ENCODE data around the gene RBM19. TPM values are rescaled to one million over a fixed set of nuclear protein-coding genes. Genes with fewer than 3 reads are reported as not detected.

Gene RBM19
- total RNA-seq, 1 experiment from 2014 or later = 23.8 TPM

DNA sequence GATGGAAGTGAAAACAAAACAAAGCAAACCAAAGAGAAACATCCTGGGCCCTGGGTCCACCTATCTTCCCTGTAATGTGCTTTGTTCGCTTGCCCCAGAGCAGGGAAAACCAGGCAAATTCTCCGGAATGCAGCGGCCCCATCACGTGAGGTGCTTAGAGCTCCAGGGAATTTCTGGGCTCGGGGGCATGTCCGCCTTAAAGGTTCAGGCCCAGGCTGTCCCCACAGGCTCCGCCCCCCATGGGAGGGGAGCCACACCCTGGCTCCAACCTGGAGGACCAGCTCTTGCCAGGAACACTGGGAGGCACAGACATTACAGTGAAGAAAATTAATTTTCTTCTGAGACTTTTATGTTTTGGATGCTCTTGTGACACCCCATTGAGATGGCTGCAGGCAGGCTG is 69.9 kb downstream of the RBM19 start:
- in situ Hi-C loops (cut with HindIII; ENCODE audit: low pct_unique_long_range_greater_than_20kb, low sequenced_read_pairs) = no loop called here
- no peak for DNase-seq (ENCODE audit: low read depth)

DNA sequence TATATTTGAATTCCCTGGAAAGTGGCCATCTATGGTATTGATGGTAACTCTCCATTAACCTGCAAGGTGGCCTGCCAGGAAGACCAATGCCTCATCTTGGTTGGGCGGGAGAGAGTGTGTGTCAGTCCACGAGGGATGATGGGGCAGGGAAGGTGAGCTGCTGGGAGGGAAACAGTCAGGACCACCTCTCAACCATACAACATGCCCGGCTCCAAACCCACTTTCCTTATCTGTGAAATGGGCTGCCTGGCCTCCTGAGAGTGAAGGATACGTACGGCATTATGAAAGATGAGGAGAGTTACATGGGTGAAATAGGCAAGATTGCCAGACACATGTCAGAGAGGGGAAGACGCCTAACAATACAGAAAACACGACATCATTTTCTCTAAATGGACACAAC is 70.9 kb downstream of the RBM19 start:
- no peak for DNase-seq (ENCODE audit: low read depth)
- in situ Hi-C loops (cut with HindIII; ENCODE audit: low pct_unique_long_range_greater_than_20kb, low sequenced_read_pairs) = no loop called here

DNA sequence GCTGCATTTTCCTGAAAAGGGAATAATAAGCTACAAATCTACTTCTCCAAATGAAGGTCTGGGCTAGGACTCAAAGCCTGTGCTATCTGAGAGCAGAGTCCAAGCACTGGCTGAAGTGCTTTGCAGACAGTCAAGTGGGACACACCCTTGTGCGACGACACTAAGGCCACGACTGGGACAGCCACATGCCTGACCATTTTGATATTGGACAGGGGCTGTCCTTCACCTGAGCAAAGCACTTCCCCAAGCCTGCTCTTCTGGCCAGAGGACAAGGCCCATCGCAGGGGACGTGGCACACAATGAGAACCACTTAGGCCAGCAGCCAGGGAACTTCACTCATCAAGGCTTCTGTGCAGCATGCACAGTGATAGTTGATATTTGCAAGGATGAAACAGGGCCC is 71.4 kb downstream of the RBM19 start:
- DNase-seq (ENCODE audit: low read depth) = no peak
- in situ Hi-C loops (cut with HindIII; ENCODE audit: low pct_unique_long_range_greater_than_20kb, low sequenced_read_pairs) = no loop called here

DNA sequence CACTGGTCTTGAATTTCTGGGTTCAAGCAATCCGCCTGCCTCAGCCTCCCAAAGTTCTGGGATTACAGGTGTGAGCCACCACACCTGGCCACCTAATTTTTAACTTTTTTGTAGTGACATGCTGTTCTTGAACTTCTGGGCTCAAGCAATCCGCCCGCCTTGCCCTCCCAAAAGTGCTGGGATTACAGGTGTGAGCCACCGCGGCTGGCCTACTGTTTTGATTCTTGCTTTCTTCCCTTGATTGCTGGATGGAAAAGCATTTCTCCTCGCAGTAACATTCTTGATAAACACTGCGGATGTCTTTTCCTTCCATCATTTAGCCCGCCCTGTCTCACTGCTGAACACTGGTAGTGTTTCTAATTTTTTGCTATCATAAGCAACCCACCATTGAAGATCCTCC is 72.9 kb downstream of the RBM19 start:
- DNase-seq (ENCODE audit: low read depth) = no peak
- in situ Hi-C loops (cut with HindIII; ENCODE audit: low pct_unique_long_range_greater_than_20kb, low sequenced_read_pairs) = no loop called here

DNA sequence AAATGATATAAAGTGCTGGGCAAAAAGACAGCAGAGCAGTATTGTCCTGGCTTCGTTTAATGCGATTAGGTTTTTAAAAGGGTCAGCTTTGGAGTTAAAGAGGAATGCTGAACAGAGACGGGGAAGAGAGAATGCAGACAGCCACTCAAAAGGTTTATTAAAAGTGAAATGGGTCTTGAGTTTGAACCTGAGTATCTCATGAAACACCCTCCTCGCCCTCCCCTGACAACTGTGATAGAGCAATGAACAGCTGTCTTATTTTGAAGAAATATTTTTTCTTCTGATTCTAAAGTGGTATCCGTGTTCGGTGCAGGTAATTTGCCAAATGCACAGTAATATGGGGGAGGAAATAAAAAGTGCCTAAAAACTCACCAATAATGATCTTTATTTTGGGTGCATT is 73.6 kb downstream of the RBM19 start:
- DNase-seq (ENCODE audit: low read depth) = no peak
- in situ Hi-C loops (cut with HindIII; ENCODE audit: low pct_unique_long_range_greater_than_20kb, low sequenced_read_pairs) = no loop called here

DNA sequence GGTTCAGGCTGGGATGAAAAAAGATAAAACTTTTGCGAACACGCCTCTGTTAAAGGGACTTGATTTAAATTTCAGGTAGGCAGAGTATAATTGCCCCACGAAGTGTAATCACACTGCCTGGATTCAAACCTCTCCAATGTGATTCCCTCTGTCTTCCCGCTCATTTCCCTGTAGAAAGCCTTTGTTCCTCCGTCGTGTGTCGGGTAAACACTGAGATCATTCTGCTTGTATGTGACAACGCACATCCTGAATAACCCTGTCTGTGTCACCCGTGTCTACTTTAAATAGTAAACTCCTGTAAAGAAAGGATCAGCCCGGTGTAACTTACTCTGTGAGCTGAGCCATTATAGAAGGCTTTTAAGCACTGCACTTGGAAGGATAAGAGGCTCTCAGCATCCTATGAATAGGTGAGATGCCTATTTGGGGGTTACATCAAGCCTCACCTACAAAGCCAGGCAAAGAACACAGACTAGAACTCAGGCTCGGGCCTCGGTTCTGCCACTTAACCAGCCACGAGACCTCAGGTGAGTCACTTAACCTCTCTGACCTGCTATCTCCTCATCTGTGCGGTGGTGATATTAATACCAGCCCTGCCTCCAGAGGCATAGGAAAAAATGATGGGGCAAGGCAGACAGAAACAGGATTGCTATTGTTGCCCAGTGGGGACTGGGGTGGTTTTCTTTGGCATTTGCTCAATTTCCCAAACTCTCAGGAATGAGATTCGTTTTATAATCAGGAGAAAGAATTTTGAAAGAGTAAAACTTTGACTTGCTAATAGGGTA is 74.2 kb downstream of the RBM19 start:
- no peak for DNase-seq (ENCODE audit: low read depth)
- in situ Hi-C loops (cut with HindIII; ENCODE audit: low pct_unique_long_range_greater_than_20kb, low sequenced_read_pairs) = no loop called here

DNA sequence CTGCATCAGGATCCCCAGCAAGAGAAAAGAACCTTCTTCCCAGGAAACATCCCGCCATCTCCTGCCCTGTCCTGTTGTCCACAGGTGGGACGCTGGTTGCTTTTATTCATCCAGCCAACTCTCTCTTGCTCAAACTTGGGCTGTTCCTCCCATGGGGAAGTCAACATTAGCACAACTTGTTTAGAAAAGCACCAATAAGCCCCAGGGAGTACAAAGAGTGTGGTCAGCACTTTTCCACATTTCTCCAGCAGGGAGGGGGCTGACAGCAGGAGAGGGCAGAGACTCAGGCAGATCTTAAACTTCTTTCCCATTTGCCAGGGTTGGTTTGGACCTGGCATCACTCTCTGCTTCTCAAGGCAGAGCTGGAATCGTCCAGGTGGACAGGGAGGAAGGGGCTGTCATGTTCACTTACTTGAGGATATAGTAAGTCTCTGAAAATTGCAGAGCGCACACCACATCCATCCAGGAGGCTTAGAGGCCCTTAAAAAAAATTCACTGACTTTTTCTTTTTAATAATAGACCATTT is 74.9 kb downstream of the RBM19 start:
- in situ Hi-C loops (cut with HindIII; ENCODE audit: low pct_unique_long_range_greater_than_20kb, low sequenced_read_pairs) = no loop called here
- no peak for DNase-seq (ENCODE audit: low read depth)

DNA sequence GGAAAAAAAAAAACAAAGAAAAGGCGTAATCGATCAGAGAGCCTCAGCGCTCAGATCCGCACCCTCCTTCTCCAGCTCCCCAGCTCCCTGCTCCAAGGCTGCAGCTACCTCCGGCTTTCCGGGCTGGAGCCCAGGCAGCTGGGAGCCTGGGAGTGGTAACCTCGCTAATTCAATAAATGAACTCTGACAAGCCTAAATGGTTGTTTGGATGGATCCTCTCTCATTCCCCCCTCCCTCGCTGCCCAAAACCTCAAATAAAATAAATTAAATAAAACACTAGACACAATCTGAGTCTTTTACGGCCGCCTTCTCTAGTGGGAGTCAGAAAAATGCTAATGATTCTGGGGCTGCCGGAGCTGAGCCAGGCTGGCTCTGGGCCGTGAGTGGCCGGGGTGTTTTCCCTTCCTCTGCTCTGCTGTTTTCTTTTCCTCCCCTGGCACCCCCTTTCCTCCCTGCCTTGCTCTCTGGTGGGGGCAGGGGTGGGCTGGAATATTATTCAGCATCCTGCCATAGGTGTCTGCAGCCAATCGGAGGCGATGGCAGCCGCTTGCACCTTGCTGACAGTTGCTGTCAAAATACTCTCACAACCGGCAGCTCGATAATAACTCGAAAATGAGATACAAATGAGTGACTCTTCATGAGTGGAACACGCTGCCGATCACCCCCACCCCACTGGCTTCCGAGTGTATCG is 76.1 kb downstream of the RBM19 start:
- in situ Hi-C loops (cut with HindIII; ENCODE audit: low pct_unique_long_range_greater_than_20kb, low sequenced_read_pairs) = no loop called here

DNA sequence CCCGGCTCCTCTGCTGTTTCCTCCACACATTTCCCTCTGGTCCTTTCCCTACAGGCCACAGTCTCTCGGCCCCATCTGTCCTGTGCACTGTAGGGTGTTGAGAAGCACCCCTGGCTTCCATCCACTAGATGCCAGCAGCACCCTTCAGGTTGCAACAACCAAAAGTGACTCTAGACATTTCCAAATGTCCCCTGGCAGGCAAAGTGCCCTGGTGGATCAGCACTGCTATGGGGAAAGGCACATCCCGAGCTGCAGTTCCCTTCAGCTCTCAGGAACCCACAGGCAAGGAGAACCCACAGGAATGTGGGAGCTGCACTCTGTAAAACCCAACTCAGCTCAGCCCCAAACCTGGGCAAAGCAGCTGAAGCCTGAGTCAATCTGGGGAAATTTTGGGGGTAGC is 77.0 kb downstream of the RBM19 start:
- DNase-seq (ENCODE audit: low read depth) = no peak
- in situ Hi-C loops (cut with HindIII; ENCODE audit: low pct_unique_long_range_greater_than_20kb, low sequenced_read_pairs) = no loop called here

More for the DNA sequence above, 76.1 kb downstream of the RBM19 start:
- no peak for DNase-seq (ENCODE audit: low read depth)

DNA sequence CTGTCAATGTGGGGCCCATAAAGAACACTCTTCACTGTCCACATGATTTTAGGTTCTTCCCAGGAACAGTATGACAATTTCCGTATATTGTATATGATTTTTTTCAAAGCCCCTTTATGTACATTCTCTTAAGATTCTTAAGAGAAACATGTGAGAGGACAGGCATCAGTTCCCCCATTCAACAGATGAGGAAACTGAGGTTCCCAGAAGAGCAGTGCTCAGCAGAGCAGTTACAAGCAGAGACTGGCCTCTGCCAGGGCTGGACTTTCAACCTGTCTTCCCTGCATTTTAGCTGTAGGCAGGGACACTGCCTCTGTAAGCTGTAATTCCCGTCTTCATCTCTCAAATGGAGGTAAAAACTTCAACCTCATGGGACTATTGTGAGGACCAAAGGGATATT is 77.7 kb downstream of the RBM19 start:
- in situ Hi-C loops (cut with HindIII; ENCODE audit: low pct_unique_long_range_greater_than_20kb, low sequenced_read_pairs) = no loop called here
- no peak for DNase-seq (ENCODE audit: low read depth)

DNA sequence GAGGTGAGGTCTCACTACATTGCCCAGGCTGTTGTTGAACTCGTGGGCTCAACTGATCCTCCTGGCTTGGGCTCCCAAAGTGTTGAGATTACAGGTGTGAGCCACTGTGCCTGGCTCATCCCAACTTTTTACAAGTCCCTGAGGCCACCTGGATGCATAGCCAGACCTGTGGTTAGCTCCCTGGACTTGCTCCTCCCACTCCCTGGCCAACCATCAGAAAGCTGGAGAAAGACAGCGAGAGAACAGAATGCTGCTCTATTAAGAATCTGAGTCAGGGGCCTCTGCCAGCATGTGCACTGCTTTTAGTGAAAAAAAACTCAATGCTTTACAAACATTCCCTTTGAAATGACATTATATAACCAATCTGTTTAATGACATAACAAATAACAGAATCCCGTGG is 78.2 kb downstream of the RBM19 start:
- in situ Hi-C loops (cut with HindIII; ENCODE audit: low pct_unique_long_range_greater_than_20kb, low sequenced_read_pairs) = no loop called here
- no peak for DNase-seq (ENCODE audit: low read depth)

DNA sequence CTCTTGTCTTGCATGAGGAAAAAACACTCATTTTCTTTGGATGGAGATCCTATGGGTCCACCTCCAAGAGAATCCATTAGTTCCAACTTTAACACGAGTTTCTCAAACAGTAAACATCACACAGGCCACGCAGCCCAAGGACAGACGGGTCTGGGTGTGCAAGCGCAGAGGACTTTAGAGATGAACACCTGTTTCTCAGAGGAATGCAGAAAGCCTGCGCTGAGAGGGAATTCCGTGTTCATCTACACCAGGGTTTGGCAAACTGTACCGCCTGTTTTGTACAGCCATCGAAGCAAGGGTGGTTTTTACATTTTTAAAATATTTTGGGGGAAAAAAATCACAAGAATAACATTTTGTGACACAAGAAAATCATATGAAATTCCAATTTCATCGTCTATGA is 79.4 kb downstream of the RBM19 start:
- in situ Hi-C loops (cut with HindIII; ENCODE audit: low pct_unique_long_range_greater_than_20kb, low sequenced_read_pairs) = no loop called here
- no peak for DNase-seq (ENCODE audit: low read depth)

DNA sequence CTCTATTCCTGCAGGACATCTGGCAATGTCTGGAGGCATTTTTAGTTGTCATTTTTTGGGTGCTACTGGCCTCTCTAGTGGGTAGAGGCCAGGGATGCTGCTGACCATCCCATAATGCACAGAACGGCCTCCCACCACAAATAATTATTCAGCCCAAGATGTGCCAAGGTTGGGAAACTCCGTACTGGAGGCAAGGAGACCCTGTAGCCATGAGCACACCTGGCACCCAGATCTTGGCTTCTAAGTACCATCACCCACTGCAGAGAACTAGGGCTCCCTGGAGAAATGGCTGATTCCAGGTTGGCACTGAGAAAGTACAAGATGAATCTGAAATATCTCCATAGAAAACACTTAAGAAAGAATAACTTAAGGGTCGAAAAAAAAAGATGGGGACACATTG is 81.7 kb downstream of the RBM19 start:
- in situ Hi-C loops (cut with HindIII; ENCODE audit: low pct_unique_long_range_greater_than_20kb, low sequenced_read_pairs) = no loop called here
- no peak for DNase-seq (ENCODE audit: low read depth)

DNA sequence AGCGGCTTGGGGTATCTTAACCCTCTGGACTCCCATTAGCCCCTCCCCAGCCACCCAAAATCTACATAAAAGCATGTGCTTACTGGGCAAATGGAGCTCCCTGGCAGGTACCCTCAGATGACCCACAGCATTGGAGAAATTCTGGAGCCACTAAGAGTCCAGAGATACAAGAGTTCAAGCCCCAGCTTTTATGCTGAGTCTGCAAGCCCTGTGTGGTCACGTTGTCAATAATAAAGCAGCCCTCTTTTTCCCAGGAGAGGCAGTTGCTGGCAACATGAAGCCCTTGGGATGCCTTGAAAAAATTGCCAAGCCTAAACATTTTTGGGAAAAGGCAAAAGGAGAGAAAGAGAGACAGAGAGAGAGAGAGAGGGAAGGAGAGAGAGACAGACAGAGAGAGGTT is 83.4 kb downstream of the RBM19 start:
- DNase-seq (ENCODE audit: low read depth) = no peak
- in situ Hi-C loops (cut with HindIII; ENCODE audit: low pct_unique_long_range_greater_than_20kb, low sequenced_read_pairs) = no loop called here

DNA sequence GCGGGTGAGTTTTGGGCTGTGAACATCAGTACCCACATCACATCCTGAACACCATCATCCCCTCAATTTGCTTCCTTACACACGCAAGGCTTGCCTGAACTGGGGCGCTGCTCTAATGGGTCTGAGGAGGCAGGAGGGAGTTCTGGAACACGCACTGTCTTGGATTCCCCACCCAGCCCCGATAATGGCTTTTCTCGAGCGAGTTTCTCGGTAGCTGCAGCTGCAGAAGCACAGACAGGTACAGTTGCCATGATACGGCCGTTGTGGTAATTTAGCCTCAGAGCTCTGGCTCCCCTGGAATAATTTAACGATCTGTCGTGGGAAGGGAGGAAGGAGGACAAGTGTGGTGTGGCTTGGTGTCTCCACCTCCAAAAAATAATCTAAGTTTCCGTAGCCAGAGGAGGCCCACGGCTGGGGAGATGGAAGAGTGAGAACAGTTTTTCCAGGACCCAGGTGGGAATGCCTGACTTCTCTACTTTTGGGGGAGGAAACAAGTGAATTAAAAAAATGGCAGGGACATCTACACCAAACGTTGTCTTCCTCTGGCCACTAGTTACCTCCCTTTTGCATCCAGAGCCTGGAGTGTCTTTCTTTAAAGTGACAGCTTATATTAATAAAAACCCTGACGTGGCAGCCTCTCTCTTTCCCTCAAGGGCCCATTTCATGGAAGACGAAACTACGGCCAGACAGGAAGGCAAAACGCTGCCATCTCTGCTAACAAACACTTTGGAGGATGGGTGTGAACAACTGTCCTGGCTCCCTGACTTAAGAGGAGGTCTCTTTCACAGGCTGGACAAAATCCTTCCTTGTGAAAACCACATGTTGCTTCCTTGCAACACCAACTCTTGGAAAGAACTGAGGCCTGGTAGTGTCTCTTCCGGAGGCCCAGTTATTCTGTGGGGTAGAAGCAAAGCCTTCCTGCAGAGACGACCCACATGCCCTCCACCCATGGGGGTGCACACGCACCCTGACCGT is 84.8 kb downstream of the RBM19 start:
- in situ Hi-C loops (cut with HindIII; ENCODE audit: low pct_unique_long_range_greater_than_20kb, low sequenced_read_pairs) = no loop called here
- no peak for DNase-seq (ENCODE audit: low read depth)

DNA sequence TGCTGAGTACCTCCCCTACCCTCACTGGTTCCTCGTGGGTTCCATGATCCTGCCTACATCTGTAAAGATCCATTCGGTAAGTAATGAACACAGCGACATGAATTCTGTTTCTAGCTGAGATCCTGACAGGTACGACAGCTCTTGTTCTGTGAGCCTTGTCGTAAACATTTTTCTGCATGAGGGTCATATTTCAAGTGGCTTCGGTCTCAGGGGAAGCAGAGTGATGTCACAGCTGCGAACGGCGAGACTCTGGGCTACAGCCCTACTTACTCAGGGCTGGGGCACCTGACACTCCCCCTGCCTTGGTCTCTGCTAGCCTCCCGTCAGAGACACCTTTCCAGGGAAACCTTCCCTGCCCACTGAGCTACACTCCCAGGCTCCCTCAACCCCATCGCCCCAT is 85.8 kb downstream of the RBM19 start:
- no peak for DNase-seq (ENCODE audit: low read depth)
- in situ Hi-C loops (cut with HindIII; ENCODE audit: low pct_unique_long_range_greater_than_20kb, low sequenced_read_pairs) = no loop called here

DNA sequence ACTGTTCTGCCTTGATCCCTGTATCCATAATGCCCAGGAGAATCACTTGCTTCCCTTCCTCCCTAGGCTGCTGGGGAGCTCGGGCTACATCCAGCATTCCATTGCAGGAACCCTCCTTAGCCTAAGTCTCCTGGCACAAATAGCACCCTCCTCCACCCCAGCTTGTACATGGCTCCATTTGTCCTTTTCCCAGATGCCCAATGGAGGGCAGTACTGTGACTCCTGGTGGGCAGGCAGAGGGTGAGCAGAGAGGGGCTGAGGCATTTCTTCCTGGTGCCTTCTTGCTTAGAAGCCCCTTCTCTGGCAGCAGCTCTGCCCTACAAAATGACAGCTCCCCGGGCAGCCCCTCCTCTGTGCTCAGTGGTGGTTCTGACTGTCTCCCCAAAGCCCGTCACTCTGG is 86.5 kb downstream of the RBM19 start:
- in situ Hi-C loops (cut with HindIII; ENCODE audit: low pct_unique_long_range_greater_than_20kb, low sequenced_read_pairs) = no loop called here

DNA sequence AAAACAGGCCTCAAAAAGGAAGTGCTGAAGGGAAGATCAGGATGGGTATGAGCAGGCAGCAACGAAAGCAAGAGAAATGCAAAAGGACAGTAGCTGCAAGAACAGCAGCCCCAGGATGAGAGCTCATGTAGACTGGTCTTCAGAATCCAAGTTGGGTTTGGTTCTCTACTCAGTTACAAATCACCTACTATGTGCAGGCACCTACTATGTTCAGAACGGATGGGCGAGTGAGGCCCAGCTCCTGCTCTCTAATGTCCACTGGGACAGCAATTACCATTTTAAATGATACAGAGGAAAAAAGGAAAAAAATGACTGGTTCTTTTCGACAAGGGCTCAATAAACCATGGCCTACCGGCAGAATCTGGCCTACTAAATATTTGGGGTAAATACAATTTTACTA is 88.5 kb downstream of the RBM19 start:
- DNase-seq (ENCODE audit: low read depth) = no peak
- in situ Hi-C loops (cut with HindIII; ENCODE audit: low pct_unique_long_range_greater_than_20kb, low sequenced_read_pairs) = no loop called here

More for the DNA sequence above, 86.5 kb downstream of the RBM19 start:
- no peak for DNase-seq (ENCODE audit: low read depth)

DNA sequence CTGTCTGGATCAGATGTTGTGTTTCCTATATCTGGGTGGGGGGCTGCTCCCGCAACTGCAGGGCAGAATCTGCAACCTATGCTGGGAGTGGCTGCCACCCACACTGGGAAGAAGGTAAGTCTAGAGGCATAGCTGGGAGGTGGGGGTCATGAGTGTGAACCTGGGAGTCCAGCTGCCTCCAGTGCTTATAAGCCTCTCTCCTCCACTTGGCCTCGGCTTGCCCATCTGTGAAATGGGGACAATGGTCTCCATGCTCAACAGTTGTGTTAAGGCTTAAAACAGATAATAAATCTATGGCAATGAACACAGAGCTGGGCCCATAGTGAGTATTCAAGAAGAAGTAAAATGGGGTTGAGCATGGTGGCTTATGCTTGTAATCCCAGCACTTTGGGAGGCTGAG is 90.0 kb downstream of the RBM19 start:
- in situ Hi-C loops (cut with HindIII; ENCODE audit: low pct_unique_long_range_greater_than_20kb, low sequenced_read_pairs) = no loop called here
- DNase-seq (ENCODE audit: low read depth) = no peak

Data from Caki2 (cell line).